ENCODE data around the gene C14orf132.
"Not testable (repeated sequence)": the region's sequence is repeated elsewhere in the genome, so short reads cannot be mapped to it uniquely, and the experiment has no call there.

Gene C14orf132

GRCh38 chr14:96038920-96039632, at the start of gene C14orf132:
TSS of gene C14orf132 (plus strand) at chr14:96039362. CDS start at chr14:96039501, 139 bp downstream.
- H3K4me3 ChIP-seq (ENCODE audit: low read length): peak within 1 kb of the TSS; percentile 90
- peaks cover 10% of the 10 kb centered on the region; the same call in 1 of the 2 replicates for H3K27me3 ChIP-seq (ENCODE audit: control insufficient read depth, insufficient read depth, low read length)
- no peak for DNase-seq (ENCODE audit: low read depth, low spot score)
- no CpG with 5 or more reads among the region's 72 CpGs for WGBS (ENCODE audit: insufficient coverage, insufficient read length)
- no peak within 1 kb of the TSS for H3K27ac ChIP-seq (ENCODE audit: low read length)
- H3K9me3 ChIP-seq (ENCODE audit: control insufficient read depth, insufficient read depth, low read length): no peaks in the 10 kb centered on the region
- H3K4me1 ChIP-seq (ENCODE audit: control insufficient read depth, insufficient read depth, low read length): peaks cover 1% of the 10 kb centered on the region; the same call in 1 of the 2 replicates
- H3K36me3 ChIP-seq (ENCODE audit: control insufficient read depth, insufficient read depth, low read length): no peaks in the 10 kb centered on the region; the same call in 1 of the 2 replicates

- Histone ChIP-seq H3K4me1 (ENCODE audit: control insufficient read depth, insufficient read depth, low read length) (no peaks in the 10 kb centered on the region), H3K27ac (ENCODE audit: low read length) (no peak overlapping the region), H3K27me3 (ENCODE audit: control insufficient read depth, insufficient read depth, low read length) (no peaks in the 10 kb centered on the region), H3K36me3 (ENCODE audit: control insufficient read depth, insufficient read depth, low read length) (no peaks in the 10 kb centered on the region), H3K9me3 (ENCODE audit: control insufficient read depth, insufficient read depth, low read length) (no peaks in the 10 kb centered on the region), H3K4me3 (ENCODE audit: low read length) (no peak overlapping the region)
- WGBS (ENCODE audit: insufficient coverage, insufficient read length): no CpG with 5 or more reads among the region's 5 CpGs
- DNase-seq (ENCODE audit: low read depth, low spot score): no peak
Observed at GRCh38 chr14:95993768-95994592, 45.2 kb upstream of the C14orf132 start.

GRCh38 chr14:95994593-95994928, 44.6 kb upstream of the C14orf132 start:
- no peak overlapping the region for H3K27ac ChIP-seq (ENCODE audit: low read length)
- H3K9me3 ChIP-seq (ENCODE audit: control insufficient read depth, insufficient read depth, low read length): no peaks in the 10 kb centered on the region
- no peak overlapping the region for H3K4me3 ChIP-seq (ENCODE audit: low read length)
- H3K4me1 ChIP-seq (ENCODE audit: control insufficient read depth, insufficient read depth, low read length): no peaks in the 10 kb centered on the region
- DNase-seq (ENCODE audit: low read depth, low spot score): no peak
- H3K36me3 ChIP-seq (ENCODE audit: control insufficient read depth, insufficient read depth, low read length): no peaks in the 10 kb centered on the region
- no CpG with 5 or more reads among the region's 3 CpGs for WGBS (ENCODE audit: insufficient coverage, insufficient read length)
- no peaks in the 10 kb centered on the region for H3K27me3 ChIP-seq (ENCODE audit: control insufficient read depth, insufficient read depth, low read length)

DNA sequence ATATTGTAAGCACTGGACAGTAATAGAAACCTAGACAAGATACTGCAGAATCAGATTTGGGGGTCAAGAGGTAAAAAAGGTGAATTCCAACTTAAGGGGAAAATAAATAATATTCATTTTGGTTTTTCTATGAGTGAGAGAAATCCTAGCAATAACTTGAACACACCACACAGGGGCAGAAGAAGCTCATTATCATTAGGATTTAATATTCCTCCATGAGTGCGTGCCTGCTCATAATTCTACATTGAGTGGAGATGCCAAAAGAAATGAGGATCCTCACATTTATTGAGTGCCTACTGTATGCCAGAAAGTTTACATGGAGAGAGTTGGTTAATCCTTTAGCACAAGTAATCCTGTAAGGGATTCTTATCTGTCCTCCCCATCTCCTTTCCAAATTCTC, 40.5 kb upstream of the C14orf132 start:
- DNase-seq (ENCODE audit: low read depth, low spot score): no peak
- Histone ChIP-seq H3K4me1 (ENCODE audit: control insufficient read depth, insufficient read depth, low read length) (no peaks in the 10 kb centered on the region), H3K27ac (ENCODE audit: low read length) (no peak overlapping the region), H3K27me3 (ENCODE audit: control insufficient read depth, insufficient read depth, low read length) (no peaks in the 10 kb centered on the region), H3K9me3 (ENCODE audit: control insufficient read depth, insufficient read depth, low read length) (no peaks in the 10 kb centered on the region), H3K4me3 (ENCODE audit: low read length) (no peak overlapping the region), H3K36me3 (ENCODE audit: control insufficient read depth, insufficient read depth, low read length) (no peaks in the 10 kb centered on the region)
- WGBS (ENCODE audit: insufficient coverage, insufficient read length): no CpG with 5 or more reads among the region's 1 CpG

DNA sequence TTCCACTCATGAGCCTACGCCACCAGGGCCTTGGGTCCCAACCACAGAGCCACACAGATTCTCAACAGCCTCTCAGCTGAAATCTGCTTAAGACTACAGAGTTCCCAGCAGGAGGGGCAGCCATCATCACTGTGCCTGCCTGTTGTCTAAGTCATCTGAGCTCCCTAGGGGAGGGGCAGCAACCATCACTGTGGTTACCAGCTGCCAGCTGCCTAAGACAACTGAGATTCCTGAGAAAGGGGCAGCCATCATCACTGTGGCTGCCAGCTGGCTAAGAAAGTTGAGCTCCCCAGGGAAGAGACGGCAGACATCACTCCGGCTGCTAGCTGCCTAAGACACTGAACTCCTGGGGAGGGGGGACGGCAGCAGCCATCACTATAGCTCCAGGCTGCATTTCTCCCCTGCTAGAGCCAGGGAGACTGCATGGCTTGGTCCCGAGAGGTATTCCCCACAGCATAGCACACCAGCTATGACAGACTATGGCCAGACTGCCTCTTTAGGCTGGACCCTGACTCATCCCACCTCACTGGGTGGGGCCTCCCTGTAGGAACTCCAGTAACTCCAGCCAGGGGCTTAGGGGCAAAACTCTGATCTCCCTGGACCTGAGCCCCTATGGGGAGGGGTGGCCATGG, 37.2 kb upstream of the C14orf132 start:
- Histone ChIP-seq H3K9me3 (ENCODE audit: control insufficient read depth, insufficient read depth, low read length) (no peaks in the 10 kb centered on the region), H3K27ac (ENCODE audit: low read length) (no peak overlapping the region), H3K4me3 (ENCODE audit: low read length) (no peak overlapping the region), H3K4me1 (ENCODE audit: control insufficient read depth, insufficient read depth, low read length) (no peaks in the 10 kb centered on the region), H3K36me3 (ENCODE audit: control insufficient read depth, insufficient read depth, low read length) (no peaks in the 10 kb centered on the region), H3K27me3 (ENCODE audit: control insufficient read depth, insufficient read depth, low read length) (no peaks in the 10 kb centered on the region)
- DNase-seq (ENCODE audit: low read depth, low spot score): no peak
- no CpG with 5 or more reads among the region's 5 CpGs for WGBS (ENCODE audit: insufficient coverage, insufficient read length)

- WGBS (ENCODE audit: insufficient coverage, insufficient read length): no CpG with 5 or more reads among the region's 2 CpGs
- no peaks in the 10 kb centered on the region for H3K27me3 ChIP-seq (ENCODE audit: control insufficient read depth, insufficient read depth, low read length)
- no peaks in the 10 kb centered on the region for H3K4me1 ChIP-seq (ENCODE audit: control insufficient read depth, insufficient read depth, low read length)
- no peak overlapping the region for H3K27ac ChIP-seq (ENCODE audit: low read length)
- DNase-seq (ENCODE audit: low read depth, low spot score): no peak
- H3K4me3 ChIP-seq (ENCODE audit: low read length): no peak overlapping the region
- no peaks in the 10 kb centered on the region for H3K9me3 ChIP-seq (ENCODE audit: control insufficient read depth, insufficient read depth, low read length)
- no peaks in the 10 kb centered on the region for H3K36me3 ChIP-seq (ENCODE audit: control insufficient read depth, insufficient read depth, low read length)
Observed at GRCh38 chr14:96002498-96002884, 36.7 kb upstream of the C14orf132 start.

GRCh38 chr14:96011131-96011530, 28.0 kb upstream of the C14orf132 start:
- no CpG with 5 or more reads among the region's 1 CpG for WGBS (ENCODE audit: insufficient coverage, insufficient read length)
- DNase-seq (ENCODE audit: low read depth, low spot score): no peak

GRCh38 chr14:96011607-96012006, 27.6 kb upstream of the C14orf132 start:
- H3K27ac ChIP-seq (ENCODE audit: low read length): no peak overlapping the region
- no peak overlapping the region for H3K4me3 ChIP-seq (ENCODE audit: low read length)
- no peaks in the 10 kb centered on the region for H3K27me3 ChIP-seq (ENCODE audit: control insufficient read depth, insufficient read depth, low read length)
- no peaks in the 10 kb centered on the region for H3K36me3 ChIP-seq (ENCODE audit: control insufficient read depth, insufficient read depth, low read length)
- H3K4me1 ChIP-seq (ENCODE audit: control insufficient read depth, insufficient read depth, low read length): no peaks in the 10 kb centered on the region
- H3K9me3 ChIP-seq (ENCODE audit: control insufficient read depth, insufficient read depth, low read length): peaks cover 5% of the 10 kb centered on the region
- DNase-seq (ENCODE audit: low read depth, low spot score): no peak

More at GRCh38 chr14:96011131-96011530, 28.0 kb upstream of the C14orf132 start:
- Histone ChIP-seq H3K4me1 (ENCODE audit: control insufficient read depth, insufficient read depth, low read length) (no peaks in the 10 kb centered on the region), H3K4me3 (ENCODE audit: low read length) (no peak overlapping the region), H3K27ac (ENCODE audit: low read length) (no peak overlapping the region), H3K27me3 (ENCODE audit: control insufficient read depth, insufficient read depth, low read length) (no peaks in the 10 kb centered on the region), H3K36me3 (ENCODE audit: control insufficient read depth, insufficient read depth, low read length) (no peaks in the 10 kb centered on the region), H3K9me3 (ENCODE audit: control insufficient read depth, insufficient read depth, low read length) (peaks cover 5% of the 10 kb centered on the region)

DNA sequence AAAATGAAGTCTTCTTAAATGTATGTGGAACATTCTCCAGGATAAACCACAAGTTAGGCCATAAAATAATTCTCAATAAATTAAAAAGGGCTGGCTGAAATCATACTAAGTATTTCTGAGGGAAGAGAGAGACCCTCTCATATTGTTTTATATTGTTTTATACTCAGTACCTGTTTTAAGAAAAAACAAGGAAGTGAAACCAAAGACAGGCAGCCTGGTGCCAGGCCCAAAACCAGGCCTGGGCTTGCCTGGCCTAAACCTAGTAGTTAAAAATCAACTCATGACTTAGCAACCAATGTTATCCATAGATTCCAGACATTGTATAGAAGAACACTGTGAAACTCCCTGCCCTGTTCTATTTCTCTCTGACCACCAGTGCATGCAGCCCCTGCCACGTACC, 26.4 kb upstream of the C14orf132 start:
- H3K27ac ChIP-seq (ENCODE audit: low read length); H3K9me3 ChIP-seq (ENCODE audit: control insufficient read depth, insufficient read depth, low read length); H3K4me3 ChIP-seq (ENCODE audit: low read length); DNase-seq (ENCODE audit: low read depth, low spot score); H3K36me3 ChIP-seq (ENCODE audit: control insufficient read depth, insufficient read depth, low read length); H3K27me3 ChIP-seq (ENCODE audit: control insufficient read depth, insufficient read depth, low read length); H3K4me1 ChIP-seq (ENCODE audit: control insufficient read depth, insufficient read depth, low read length): not testable (repeated sequence)
- WGBS (ENCODE audit: insufficient coverage, insufficient read length): no CpG with 5 or more reads among the region's 1 CpG

DNA sequence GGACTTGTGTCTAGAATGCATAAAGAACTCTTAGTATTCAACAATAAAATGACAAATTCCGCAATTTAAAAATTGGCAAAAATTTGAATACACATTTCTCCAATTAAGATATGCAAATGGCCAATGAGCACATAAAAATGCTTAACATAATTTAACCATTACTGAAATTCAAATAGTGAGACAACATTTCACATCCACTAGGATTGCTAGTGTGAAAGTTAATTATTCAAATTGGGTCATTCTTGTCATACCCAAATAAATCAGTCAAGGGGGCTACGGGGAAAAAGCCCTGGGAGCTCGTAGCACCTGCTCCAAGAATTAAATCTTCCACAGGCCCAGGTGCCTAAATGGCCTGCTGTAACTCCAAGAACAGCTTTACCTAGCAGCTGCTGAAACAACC, 25.0 kb upstream of the C14orf132 start:
- WGBS (ENCODE audit: insufficient coverage, insufficient read length): no CpG with 5 or more reads among the region's 3 CpGs
- H3K27me3 ChIP-seq (ENCODE audit: control insufficient read depth, insufficient read depth, low read length): no peaks in the 10 kb centered on the region
- no peak overlapping the region for H3K27ac ChIP-seq (ENCODE audit: low read length)
- H3K9me3 ChIP-seq (ENCODE audit: control insufficient read depth, insufficient read depth, low read length): peaks cover 5% of the 10 kb centered on the region
- no peak overlapping the region for H3K4me3 ChIP-seq (ENCODE audit: low read length)
- H3K36me3 ChIP-seq (ENCODE audit: control insufficient read depth, insufficient read depth, low read length): no peaks in the 10 kb centered on the region
- no peaks in the 10 kb centered on the region for H3K4me1 ChIP-seq (ENCODE audit: control insufficient read depth, insufficient read depth, low read length)
- DNase-seq (ENCODE audit: low read depth, low spot score): no peak
